ENCODE measurements around the gene SH3PXD2B.

DNA sequence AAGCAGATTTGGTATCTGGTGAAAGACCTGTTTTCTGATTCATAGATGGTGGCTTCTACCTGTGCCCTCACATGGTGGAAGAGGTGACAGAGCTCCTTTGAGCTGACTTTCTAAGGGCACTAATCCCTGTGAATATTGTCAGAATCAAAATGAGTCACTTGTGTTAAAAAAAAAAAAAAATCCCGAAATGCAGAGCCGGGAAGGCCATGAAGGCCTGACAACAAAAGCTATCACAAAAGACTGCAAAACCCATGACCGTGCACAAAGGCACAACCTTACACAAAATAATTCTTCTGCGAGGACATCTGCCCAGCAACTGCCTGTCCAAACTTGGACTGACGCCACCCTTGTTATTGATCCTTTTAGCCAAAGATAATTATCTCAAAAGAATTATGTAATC lies 151.2 kb downstream of the SH3PXD2B start:
- TF ChIP-seq, protein P1, sequence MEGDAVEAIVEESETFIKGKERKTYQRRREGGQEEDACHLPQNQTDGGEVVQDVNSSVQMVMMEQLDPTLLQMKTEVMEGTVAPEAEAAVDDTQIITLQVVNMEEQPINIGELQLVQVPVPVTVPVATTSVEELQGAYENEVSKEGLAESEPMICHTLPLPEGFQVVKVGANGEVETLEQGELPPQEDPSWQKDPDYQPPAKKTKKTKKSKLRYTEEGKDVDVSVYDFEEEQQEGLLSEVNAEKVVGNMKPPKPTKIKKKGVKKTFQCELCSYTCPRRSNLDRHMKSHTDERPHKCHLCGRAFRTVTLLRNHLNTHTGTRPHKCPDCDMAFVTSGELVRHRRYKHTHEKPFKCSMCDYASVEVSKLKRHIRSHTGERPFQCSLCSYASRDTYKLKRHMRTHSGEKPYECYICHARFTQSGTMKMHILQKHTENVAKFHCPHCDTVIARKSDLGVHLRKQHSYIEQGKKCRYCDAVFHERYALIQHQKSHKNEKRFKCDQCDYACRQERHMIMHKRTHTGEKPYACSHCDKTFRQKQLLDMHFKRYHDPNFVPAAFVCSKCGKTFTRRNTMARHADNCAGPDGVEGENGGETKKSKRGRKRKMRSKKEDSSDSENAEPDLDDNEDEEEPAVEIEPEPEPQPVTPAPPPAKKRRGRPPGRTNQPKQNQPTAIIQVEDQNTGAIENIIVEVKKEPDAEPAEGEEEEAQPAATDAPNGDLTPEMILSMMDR (IDR thresholded peaks at IDR 0.05) = no peak
- TF ChIP-seq POLR2A (IDR thresholded peaks at IDR 0.05) = no peak

Measured in lower leg skin (tissue), 3 donors.